SK-N-SH (cell line): ENCODE results near the gene WWTR1. TPM values are rescaled to one million over a fixed set of nuclear protein-coding genes. Genes with fewer than 3 reads are reported as not detected.

Experiments used
- CTCF ChIA-PET: fragments of 300-600, 350-600 bp; formaldehyde crosslinking; extraction: SDS; loops from one replicate; lab custom pipeline; 2021; lab: Yijun Ruan, JAX
- POLR2A ChIA-PET: fragments of 350-600 bp; sonication (Branson Sonifier 250); formaldehyde crosslinking; extraction: SDS; loops from one replicate; lab custom pipeline; 2020; ENCODE audit warnings: antibody characterized with exemption, inconsistent platforms; lab: Yijun Ruan, JAX
- DNase-seq: peaks from one replicate; pipeline ENCODE4 v3.0.0; 2012
- H2AFZ ChIP-seq: fragments of 200-600 bp; sonication (generic); 2 replicates; pipeline ENCODE4 v1.8.1; 2016; ENCODE audit warnings: antibody characterized with exemption, mild to moderate bottlenecking, low read depth
- H3F3A ChIP-seq: fragments of 200-600 bp; sonication (generic); replicated peaks from 2 replicates; pipeline ENCODE3; 2016; ENCODE audit warnings: antibody characterized with exemption, mild to moderate bottlenecking; ENCODE audit not compliant: insufficient read depth
- H3K27ac ChIP-seq, 2 experiments: fragments of 200-500 bp in 1 of 2; fragments of 200-600 bp in 1 of 2; sonication (Bioruptor generic) in 1 of 2; sonication (generic), shearing (Covaris generic) in 1 of 2; 2 replicates each; pipeline versions ENCODE4 v1.5.1 to v1.6.1; 2014 to 2016; ENCODE audit warnings: low read depth in 2 of 2, inconsistent platforms in 1 of 2, low read length in 1 of 2, mild to moderate bottlenecking in 1 of 2, mixed read lengths in 1 of 2
- H3K27me3 ChIP-seq: fragments of 200-600 bp; sonication (generic), shearing (Covaris generic); 2 replicates; pipeline ENCODE4 v1.6.1; 2016; ENCODE audit warnings: mixed run types; ENCODE audit not compliant: insufficient read depth
- H3K36me3 ChIP-seq, 2 experiments: fragments of 200-500 bp in 1 of 2; fragments of 200-600 bp in 1 of 2; sonication (Bioruptor generic) in 1 of 2; sonication (generic) in 1 of 2; replicated peaks in 1 of 2; 2 replicates each; pipeline versions ENCODE3 to v1.5.1; 2014 to 2016; ENCODE audit warnings: low read length in 1 of 2, mild to moderate bottlenecking in 1 of 2; ENCODE audit not compliant: insufficient read depth in 2 of 2, control insufficient read depth in 1 of 2
- H3K4me1 ChIP-seq, 2 experiments: fragments of 200-500 bp in 1 of 2; fragments of 200-600 bp in 1 of 2; sonication (Bioruptor generic) in 1 of 2; sonication (generic), shearing (Covaris generic) in 1 of 2; 2 replicates each; pipeline versions ENCODE4 v1.5.1 to v1.6.1; 2014 to 2016; ENCODE audit warnings: low read depth in 1 of 2, low read length in 1 of 2, mixed run types in 1 of 2; ENCODE audit not compliant: insufficient read depth in 2 of 2, control insufficient read depth in 1 of 2
- H3K4me2 ChIP-seq: fragments of 200-600 bp; sonication (generic), shearing (Covaris generic); 2 replicates; pipeline ENCODE4 v1.6.1; 2017; ENCODE audit warnings: mixed run types
- H3K4me3 ChIP-seq, 2 experiments: fragments of 200-500 bp in 1 of 2; fragments of 200-600 bp in 1 of 2; sonication (Bioruptor generic) in 1 of 2; sonication (generic), shearing (Covaris generic) in 1 of 2; 2 replicates each; pipeline versions ENCODE4 v1.5.1 to v1.8.1; 2014 to 2016; ENCODE audit warnings: low read depth in 2 of 2, inconsistent platforms in 1 of 2, low read length in 1 of 2, mild to moderate bottlenecking in 1 of 2, mixed read lengths in 1 of 2, moderate library complexity in 1 of 2
- H3K79me2 ChIP-seq: fragments of 200-600 bp; sonication (generic); 2 replicates; pipeline ENCODE4 v1.8.1; 2017; ENCODE audit warnings: mild to moderate bottlenecking; ENCODE audit not compliant: insufficient read depth
- H3K9ac ChIP-seq: fragments of 200-600 bp; sonication (generic); 2 replicates; pipeline ENCODE4 v1.6.1; 2017; ENCODE audit warnings: mixed run types
- H3K9me2 ChIP-seq: fragments of 200-600 bp; sonication (generic); 2 replicates; pipeline ENCODE4 v1.6.1; 2017; ENCODE audit warnings: mixed run types
- H3K9me3 ChIP-seq: fragments of 200-600 bp; sonication (generic); 2 replicates; pipeline ENCODE4 v1.6.1; 2017; ENCODE audit warnings: mixed run types, mild to moderate bottlenecking, moderate library complexity
- H4K20me1 ChIP-seq: fragments of 200-600 bp; sonication (generic); 2 replicates; pipeline ENCODE4 v1.6.1; 2017; ENCODE audit warnings: mild to moderate bottlenecking, mixed run types; ENCODE audit not compliant: insufficient read depth
- EP300 ChIP-seq, 2 experiments: IDR thresholded peaks; 2 replicates each; pipeline versions ENCODE4 v1.4.0 to v1.6.1; 2012; ENCODE audit warnings: borderline replicate concordance in 1 of 2, low read depth in 1 of 2, low read length in 1 of 2
- FOSL2 ChIP-seq: IDR thresholded peaks from 2 replicates; pipeline ENCODE4 v1.4.0; 2012; ENCODE audit warnings: low read depth, mild to moderate bottlenecking, moderate library complexity, borderline replicate concordance
- GABPA ChIP-seq: IDR thresholded peaks from 2 replicates; pipeline ENCODE4 v1.4.0; 2012; ENCODE audit warnings: low read depth, mild to moderate bottlenecking
- MEF2A ChIP-seq: IDR thresholded peaks from 2 replicates; pipeline ENCODE4 v1.4.0; 2012; ENCODE audit warnings: low read depth, borderline replicate concordance
- RAD21 ChIP-seq: IDR thresholded peaks from 2 replicates; pipeline ENCODE4 v1.6.1; 2012; ENCODE audit warnings: mild to moderate bottlenecking, low read length
- RXRA ChIP-seq: IDR thresholded peaks from 2 replicates; pipeline ENCODE4 v1.4.0; 2012; ENCODE audit warnings: low read depth, mild to moderate bottlenecking, borderline replicate concordance
- SMC3 ChIP-seq: IDR thresholded peaks from 2 replicates; pipeline ENCODE4 v1.6.1; 2012; ENCODE audit warnings: low read depth, low read length, improper control_type of control experiment
- TAF1 ChIP-seq: IDR thresholded peaks from 2 replicates; pipeline ENCODE4 v1.6.1; 2012; ENCODE audit warnings: low read depth, mild to moderate bottlenecking, low read length, moderate library complexity, borderline replicate concordance
- TEAD4 ChIP-seq: IDR thresholded peaks from 2 replicates; pipeline ENCODE4 v1.4.0; 2012; ENCODE audit warnings: mild to moderate bottlenecking, borderline replicate concordance; ENCODE audit not compliant: insufficient read depth
- WGBS: methylation state at CpG from one replicate; pipeline ENCODE4 v1.1.6; 2017; ENCODE audit warnings: low lambda C conversion rate; 5-methylcytosine and 5-hydroxymethylcytosine counted together
- polyA plus RNA-seq, 3 experiments: library from polyadenylated mRNA; depleted of rRNA; stranded (reverse); fragments of >200 nt; gene quantifications; 2 replicates each; pipeline ENCODE4 v1.2.3, GENCODE V29; 2012
- TF ChIP-seq, protein P1 (sequence below): IDR thresholded peaks from 2 replicates; pipeline ENCODE4 v1.6.1; 2012; ENCODE audit warnings: mild to moderate bottlenecking, low read depth, low read length, moderate library complexity
- TF ChIP-seq, protein P2 (sequence below): fragments of 150-350 bp; IDR thresholded peaks from 2 replicates; pipeline ENCODE4 v1.6.1; 2016; ENCODE audit warnings: mild to moderate bottlenecking, low read depth, low read length

The WWTR1 gene
- polyA plus RNA-seq, 1 of the 3 experiments (the other 2 are of a cell fraction), result 60.6 TPM

GRCh38 chr3:149658744-149659497, 1.1 kb upstream of the WWTR1 start (continued):
- TF ChIP-seq, protein P1, sequence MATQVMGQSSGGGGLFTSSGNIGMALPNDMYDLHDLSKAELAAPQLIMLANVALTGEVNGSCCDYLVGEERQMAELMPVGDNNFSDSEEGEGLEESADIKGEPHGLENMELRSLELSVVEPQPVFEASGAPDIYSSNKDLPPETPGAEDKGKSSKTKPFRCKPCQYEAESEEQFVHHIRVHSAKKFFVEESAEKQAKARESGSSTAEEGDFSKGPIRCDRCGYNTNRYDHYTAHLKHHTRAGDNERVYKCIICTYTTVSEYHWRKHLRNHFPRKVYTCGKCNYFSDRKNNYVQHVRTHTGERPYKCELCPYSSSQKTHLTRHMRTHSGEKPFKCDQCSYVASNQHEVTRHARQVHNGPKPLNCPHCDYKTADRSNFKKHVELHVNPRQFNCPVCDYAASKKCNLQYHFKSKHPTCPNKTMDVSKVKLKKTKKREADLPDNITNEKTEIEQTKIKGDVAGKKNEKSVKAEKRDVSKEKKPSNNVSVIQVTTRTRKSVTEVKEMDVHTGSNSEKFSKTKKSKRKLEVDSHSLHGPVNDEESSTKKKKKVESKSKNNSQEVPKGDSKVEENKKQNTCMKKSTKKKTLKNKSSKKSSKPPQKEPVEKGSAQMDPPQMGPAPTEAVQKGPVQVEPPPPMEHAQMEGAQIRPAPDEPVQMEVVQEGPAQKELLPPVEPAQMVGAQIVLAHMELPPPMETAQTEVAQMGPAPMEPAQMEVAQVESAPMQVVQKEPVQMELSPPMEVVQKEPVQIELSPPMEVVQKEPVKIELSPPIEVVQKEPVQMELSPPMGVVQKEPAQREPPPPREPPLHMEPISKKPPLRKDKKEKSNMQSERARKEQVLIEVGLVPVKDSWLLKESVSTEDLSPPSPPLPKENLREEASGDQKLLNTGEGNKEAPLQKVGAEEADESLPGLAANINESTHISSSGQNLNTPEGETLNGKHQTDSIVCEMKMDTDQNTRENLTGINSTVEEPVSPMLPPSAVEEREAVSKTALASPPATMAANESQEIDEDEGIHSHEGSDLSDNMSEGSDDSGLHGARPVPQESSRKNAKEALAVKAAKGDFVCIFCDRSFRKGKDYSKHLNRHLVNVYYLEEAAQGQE, result no peak
- TF ChIP-seq RAD21 (no peak), RXRA (no peak), EP300 (IDR thresholded peaks at IDR 0.05; ENCODE audit: borderline replicate concordance in 1 of 2, low read depth in 1 of 2, low read length in 1 of 2) (peak in 1 of 2 experiments; percentile 29; a peak in 1 of 4 replicates)
- TF ChIP-seq, protein P2, sequence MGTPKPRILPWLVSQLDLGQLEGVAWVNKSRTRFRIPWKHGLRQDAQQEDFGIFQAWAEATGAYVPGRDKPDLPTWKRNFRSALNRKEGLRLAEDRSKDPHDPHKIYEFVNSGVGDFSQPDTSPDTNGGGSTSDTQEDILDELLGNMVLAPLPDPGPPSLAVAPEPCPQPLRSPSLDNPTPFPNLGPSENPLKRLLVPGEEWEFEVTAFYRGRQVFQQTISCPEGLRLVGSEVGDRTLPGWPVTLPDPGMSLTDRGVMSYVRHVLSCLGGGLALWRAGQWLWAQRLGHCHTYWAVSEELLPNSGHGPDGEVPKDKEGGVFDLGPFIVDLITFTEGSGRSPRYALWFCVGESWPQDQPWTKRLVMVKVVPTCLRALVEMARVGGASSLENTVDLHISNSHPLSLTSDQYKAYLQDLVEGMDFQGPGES, result no peak
- TF ChIP-seq, all 33 proteins: peak for 5

GRCh38 chr3:149657321-149657925, 402 bp downstream of the WWTR1 start:
- DNase-seq, result peak; percentile 80
- Histone ChIP-seq H3K27ac (peak overlapping the region; percentile 81 to 93), H3K4me2 (peak overlapping the region; percentile 94)
- no peak for TF ChIP-seq RXRA
- TF ChIP-seq MEF2A, result no peak
- no peak for TF ChIP-seq GABPA
- TF ChIP-seq FOSL2, result no peak
- no peak for TF ChIP-seq SMC3
- TF ChIP-seq, protein P1, result no peak
- TF ChIP-seq TEAD4, result 0 out of 2 replicates have a peak, but pooled peaks have one; percentile 4
- no peak for TF ChIP-seq TAF1
- TF ChIP-seq, all 33 proteins: peak for 1
- Histone ChIP-seq H3K4me3 (peak overlapping the region; percentile 67 to 75), H3K9me2 (no peaks in the 10 kb centered on the region), H2AFZ (peak overlapping the region; percentile 71), H3K36me3 (peaks cover 0 to 15% of the 10 kb centered on the region in 2 experiments), H3K79me2 (peaks cover 54% of the 10 kb centered on the region), H4K20me1 (peaks cover 29% of the 10 kb centered on the region), H3F3A (peaks cover 26% of the 10 kb centered on the region), H3K9ac (peak overlapping the region; percentile 84), H3K9me3 (no peaks in the 10 kb centered on the region), H3K4me1 (peaks cover 4 to 31% of the 10 kb centered on the region in 2 experiments; a peak in 2 of 4 replicates), H3K27me3 (no peaks in the 10 kb centered on the region)
- WGBS, result 2% methylated on average over 13 of the region's 41 CpGs
- ChIA-PET POLR2A (interaction anchor here (1.1 kb wide), 1 partner anchor 11 kb away, joined by 3 read pairs; no protein-coding TSS in a partner anchor), CTCF (interaction anchor here (1.2 to 2.0 kb wide), 3 partner anchors 60 to 145 kb away, joined by 3 to 7 read pairs (median 3); no protein-coding TSS in a partner anchor)
